Measurements from ENCODE around the gene ATG7.

ATG7 gene

DNA sequence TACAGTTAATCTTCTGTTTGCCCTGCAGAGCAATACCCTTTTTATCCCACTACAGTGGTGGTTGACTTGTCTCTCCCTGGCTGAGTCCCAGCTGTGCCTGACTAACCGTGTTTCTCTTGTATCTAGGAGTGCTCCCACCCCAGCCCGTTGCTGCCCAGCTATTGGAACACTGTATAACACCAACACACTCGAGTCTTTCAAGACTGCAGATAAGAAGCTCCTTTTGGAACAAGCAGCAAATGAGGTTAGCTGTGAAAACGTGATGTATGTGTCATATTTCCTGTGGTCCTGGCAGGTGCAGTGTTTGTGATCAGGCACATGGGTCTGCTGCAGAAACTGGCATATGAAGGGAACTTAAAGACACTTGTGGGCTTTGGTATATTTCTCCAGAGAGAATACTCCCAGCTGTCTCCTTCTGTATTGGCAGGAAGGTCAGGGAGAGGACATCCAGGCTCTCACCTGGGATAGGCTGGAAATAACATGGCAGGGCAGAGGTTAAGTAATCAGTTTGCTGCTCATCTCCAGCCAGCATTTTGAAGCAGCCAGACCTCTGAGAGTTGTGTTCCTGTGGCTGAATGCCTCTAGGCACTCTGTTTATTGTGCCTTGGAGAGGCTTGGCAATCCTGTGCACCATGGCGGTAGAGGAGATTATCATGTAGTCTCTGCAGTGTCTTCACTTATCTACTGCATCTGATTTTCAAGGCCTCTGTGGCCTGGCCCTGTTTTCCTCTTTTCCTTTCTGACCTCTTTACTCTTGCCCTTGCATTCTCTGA lies 34.8 kb downstream of the ATG7 start:
- peaks cover 16% of the 10 kb centered on the region for H3K4me1 Mint-ChIP-seq
- no peaks in the 10 kb centered on the region for H3K9me3 Mint-ChIP-seq
- no peak for TF ChIP-seq CTCF (IDR thresholded peaks at IDR 0.05; ENCODE audit: unreplicated experiment in 3 of 3)
- no peak overlapping the region for H3K4me3 Mint-ChIP-seq
- H3K27me3 Mint-ChIP-seq (ENCODE audit: low read depth) = no peaks in the 10 kb centered on the region
- H3K36me3 Mint-ChIP-seq (ENCODE audit: low read depth) = peaks cover 37% of the 10 kb centered on the region
- peak overlapping the region in 2 of 3 experiments; percentile 61 to 84 for H3K27ac Mint-ChIP-seq

GRCh38 chr3:11307830-11308432 lies 35.7 kb downstream of the ATG7 start:
- peak overlapping the region; percentile 25 to 84 (median 70) for H3K27ac Mint-ChIP-seq
- peaks cover 16% of the 10 kb centered on the region for H3K4me1 Mint-ChIP-seq
- no peak for TF ChIP-seq CTCF (IDR thresholded peaks at IDR 0.05; ENCODE audit: unreplicated experiment in 3 of 3)
- no peak overlapping the region for H3K4me3 Mint-ChIP-seq
- H3K27me3 Mint-ChIP-seq (ENCODE audit: low read depth) = no peaks in the 10 kb centered on the region
- H3K36me3 Mint-ChIP-seq (ENCODE audit: low read depth) = peaks cover 43% of the 10 kb centered on the region
- no peaks in the 10 kb centered on the region for H3K9me3 Mint-ChIP-seq

DNA sequence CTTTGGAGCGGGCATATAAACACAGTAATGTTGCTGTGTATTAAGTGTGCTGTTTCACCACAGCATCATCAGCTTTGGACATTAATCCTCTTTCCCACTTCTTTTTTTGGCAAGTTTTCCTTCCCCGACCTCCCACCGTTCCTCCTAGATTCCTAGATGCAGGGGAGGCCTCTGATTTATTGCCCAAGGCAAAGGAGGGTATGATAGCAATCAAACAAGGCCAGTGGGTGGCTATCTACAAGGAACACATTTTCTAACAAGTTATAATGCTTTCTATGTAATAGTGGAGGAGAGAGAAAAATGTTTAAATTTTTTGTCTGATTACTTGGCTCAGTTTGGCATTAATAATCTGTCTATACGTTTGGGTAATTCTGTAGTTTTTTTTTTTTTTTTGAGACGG lies 38.1 kb downstream of the ATG7 start:
- Mint-ChIP-seq H3K4me3 (no peak overlapping the region), H3K9me3 (no peaks in the 10 kb centered on the region), H3K27ac (peak overlapping the region in 1 of 3 experiments; percentile 56), H3K36me3 (ENCODE audit: low read depth) (peaks cover 57% of the 10 kb centered on the region), H3K27me3 (ENCODE audit: low read depth) (no peaks in the 10 kb centered on the region), H3K4me1 (peaks cover 16% of the 10 kb centered on the region)
- TF ChIP-seq CTCF (IDR thresholded peaks at IDR 0.05; ENCODE audit: unreplicated experiment in 3 of 3) = no peak

DNA sequence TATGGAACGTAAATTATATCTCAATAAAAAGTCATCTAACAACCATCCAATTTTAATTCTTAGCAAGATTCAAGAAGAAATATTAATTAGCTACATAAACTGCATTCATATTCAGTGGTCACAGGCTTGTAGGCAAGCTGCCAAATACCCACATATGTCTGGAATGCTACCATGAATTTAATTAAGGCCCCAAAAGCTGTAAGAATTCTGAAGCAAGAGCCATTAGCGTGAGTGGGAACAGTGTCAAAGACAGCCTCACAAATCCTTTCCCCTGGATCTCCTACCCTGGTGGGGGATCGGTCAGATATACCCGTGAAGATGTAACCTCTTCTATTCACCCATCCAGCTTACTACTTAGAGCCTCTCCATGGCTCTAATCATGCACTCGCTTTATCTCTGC lies 40.0 kb downstream of the ATG7 start:
- no peak overlapping the region for H3K4me3 Mint-ChIP-seq
- H3K36me3 Mint-ChIP-seq (ENCODE audit: low read depth) = peaks cover 66% of the 10 kb centered on the region
- H3K27me3 Mint-ChIP-seq (ENCODE audit: low read depth) = no peaks in the 10 kb centered on the region
- no peaks in the 10 kb centered on the region for H3K9me3 Mint-ChIP-seq
- no peak for TF ChIP-seq CTCF (IDR thresholded peaks at IDR 0.05; ENCODE audit: unreplicated experiment in 3 of 3)
- peaks cover 12% of the 10 kb centered on the region for H3K4me1 Mint-ChIP-seq
- no peak overlapping the region for H3K27ac Mint-ChIP-seq

- H3K36me3 Mint-ChIP-seq (ENCODE audit: low read depth) = peaks cover 57% of the 10 kb centered on the region
- H3K4me1 Mint-ChIP-seq = no peaks in the 10 kb centered on the region
- H3K27ac Mint-ChIP-seq = no peak overlapping the region
- no peak for TF ChIP-seq CTCF (IDR thresholded peaks at IDR 0.05; ENCODE audit: unreplicated experiment in 3 of 3)
- no peak overlapping the region for H3K4me3 Mint-ChIP-seq
- H3K27me3 Mint-ChIP-seq (ENCODE audit: low read depth) = no peaks in the 10 kb centered on the region
- no peaks in the 10 kb centered on the region for H3K9me3 Mint-ChIP-seq
Observed at GRCh38 chr3:11317300-11317699, 45.1 kb downstream of the ATG7 start.

DNA sequence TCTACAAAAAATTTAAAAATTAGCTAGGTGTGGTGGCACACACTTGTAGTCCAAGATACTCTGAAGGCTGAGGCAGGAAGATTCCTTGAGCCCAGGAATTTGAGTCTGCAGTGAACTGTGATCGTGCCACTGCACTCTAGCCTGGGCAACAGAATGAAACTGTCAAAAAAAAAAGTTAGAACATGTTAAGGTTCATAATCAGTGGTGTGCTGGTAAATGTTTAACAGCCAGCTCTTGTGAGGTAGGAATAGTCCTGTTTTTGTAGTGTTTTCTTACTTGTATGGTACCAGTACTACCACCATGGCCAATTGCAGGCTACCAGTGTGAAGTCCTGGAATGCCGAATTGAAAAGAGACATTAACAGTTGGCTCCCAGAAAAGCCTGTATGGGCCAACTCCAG lies 50.7 kb downstream of the ATG7 start:
- H3K9me3 Mint-ChIP-seq = no peaks in the 10 kb centered on the region
- H3K4me1 Mint-ChIP-seq = no peaks in the 10 kb centered on the region
- H3K27ac Mint-ChIP-seq = no peak overlapping the region
- H3K27me3 Mint-ChIP-seq (ENCODE audit: low read depth) = no peaks in the 10 kb centered on the region
- no peak for TF ChIP-seq CTCF (IDR thresholded peaks at IDR 0.05; ENCODE audit: unreplicated experiment in 3 of 3)
- H3K36me3 Mint-ChIP-seq (ENCODE audit: low read depth) = peaks cover 39% of the 10 kb centered on the region
- H3K4me3 Mint-ChIP-seq = no peak overlapping the region

Data from nephron (organoid).